Bone marrow (tissue), 2 donors: Measurements from ENCODE around the gene CLEC2L.

Experiments used
- DNase-seq, 2 donors: peaks; one replicate each; lab custom pipeline; 2025; lab: John Stamatoyannopoulos, UW

CLEC2L gene

GRCh38 chr7:139575338-139575680 lies 51.8 kb downstream of the CLEC2L start:
- no peak for DNase-seq

- DNase-seq, result no peak
These were observed 52.9 kb downstream of the CLEC2L start for GRCh38 chr7:139576179-139576973.

GRCh38 chr7:139580435-139580834 lies 57.0 kb downstream of the CLEC2L start:
- no peak for DNase-seq

- DNase-seq, result no peak
These were observed 58.7 kb downstream of the CLEC2L start for GRCh38 chr7:139582130-139582650.

- DNase-seq, result no peak
These were observed 59.2 kb downstream of the CLEC2L start for GRCh38 chr7:139582671-139583155.

GRCh38 chr7:139583826-139584553 lies 60.5 kb downstream of the CLEC2L start:
- no peak for DNase-seq

- DNase-seq, result no peak
These were observed 61.6 kb downstream of the CLEC2L start for GRCh38 chr7:139585042-139585441.

GRCh38 chr7:139586286-139586685 lies 62.8 kb downstream of the CLEC2L start:
- DNase-seq, result no peak

- no peak for DNase-seq
These were observed 64.0 kb downstream of the CLEC2L start for GRCh38 chr7:139587535-139587934.

- DNase-seq, result peak in 1 of 2 donors; percentile 75
These were observed 65.1 kb downstream of the CLEC2L start for GRCh38 chr7:139588632-139589031.

GRCh38 chr7:139589474-139589873 lies 66.0 kb downstream of the CLEC2L start:
- DNase-seq, result no peak

GRCh38 chr7:139591550-139592195 lies 68.2 kb downstream of the CLEC2L start:
- no peak for DNase-seq

- DNase-seq, result no peak
These were observed 69.4 kb downstream of the CLEC2L start for GRCh38 chr7:139592801-139593461.

- no peak for DNase-seq
These were observed 70.6 kb downstream of the CLEC2L start for GRCh38 chr7:139594090-139594489.
